Mesenchymal stem cell (in vitro differentiated cells and primary cell): Measurements from ENCODE around the gene NGB.

ENCODE experiments used
- DNase-seq: peaks from one replicate; pipeline ENCODE4 v3.0.0-alpha.2; 2013
- H2AFZ ChIP-seq: one replicate; pipeline ENCODE4 v1.6.1; 2013; ENCODE audit warnings: low read depth, mild to moderate bottlenecking, control low read depth, inconsistent platforms, low read length, moderate library complexity
- H2AK5ac ChIP-seq: 2 replicates; pipeline ENCODE4 v1.6.1; 2013; ENCODE audit warnings: low read length, moderate library complexity, mild to moderate bottlenecking, inconsistent platforms; ENCODE audit not compliant: severe bottlenecking
- H2BK120ac ChIP-seq: one replicate; pipeline ENCODE4 v1.6.1; 2013; ENCODE audit warnings: low read depth, mild to moderate bottlenecking, inconsistent platforms, low read length, moderate library complexity
- H2BK12ac ChIP-seq, 2 experiments: one replicate each; pipeline ENCODE4 v1.6.1; 2013; ENCODE audit warnings: inconsistent platforms in 2 of 2, low read length in 2 of 2, mild to moderate bottlenecking in 2 of 2, moderate library complexity in 2 of 2, control low read depth in 1 of 2
- H2BK15ac ChIP-seq: one replicate; pipeline ENCODE4 v1.6.1; 2013; ENCODE audit warnings: mild to moderate bottlenecking, low read depth, inconsistent platforms; ENCODE audit not compliant: poor library complexity, severe bottlenecking
- H2BK5ac ChIP-seq: 2 replicates; pipeline ENCODE4 v1.6.1; 2013; ENCODE audit warnings: low read depth, mild to moderate bottlenecking, low read length, control low read depth, inconsistent platforms; ENCODE audit not compliant: poor library complexity, severe bottlenecking
- H3K14ac ChIP-seq, 2 experiments: one replicate each; pipeline ENCODE4 v1.6.1; 2013; ENCODE audit warnings: inconsistent platforms in 2 of 2, low read length in 2 of 2, control low read depth in 1 of 2, mild to moderate bottlenecking in 1 of 2, moderate library complexity in 1 of 2
- H3K18ac ChIP-seq, 2 experiments: one replicate each; pipeline ENCODE4 v1.6.1; 2013; ENCODE audit warnings: inconsistent platforms in 2 of 2, low read length in 2 of 2, control low read depth in 1 of 2, low read depth in 1 of 2, mild to moderate bottlenecking in 1 of 2
- H3K23ac ChIP-seq, 2 experiments: one replicate each; pipeline ENCODE4 v1.6.1; 2013; ENCODE audit warnings: inconsistent platforms in 2 of 2, low read length in 2 of 2, mild to moderate bottlenecking in 2 of 2, moderate library complexity in 2 of 2, control low read depth in 1 of 2
- H3K27ac ChIP-seq: 2 replicates; pipeline ENCODE4 v1.5.1; 2013; ENCODE audit warnings: mild to moderate bottlenecking, moderate library complexity, low read length, control low read depth, inconsistent platforms; ENCODE audit not compliant: poor library complexity, severe bottlenecking
- H3K27me3 ChIP-seq, 2 experiments: 2 replicates each; pipeline versions ENCODE4 v1.6.1 to v1.7.0; 2013; ENCODE audit warnings: low read length in 2 of 2, mild to moderate bottlenecking in 2 of 2, moderate library complexity in 2 of 2, control low read depth in 1 of 2, inconsistent platforms in 1 of 2; ENCODE audit not compliant: control insufficient read depth in 1 of 2, insufficient read depth in 1 of 2
- H3K36me3 ChIP-seq, 2 experiments: 2 replicates each; pipeline versions ENCODE4 v1.6.1 to v1.7.0; 2013; ENCODE audit warnings: low read length in 2 of 2, control low read depth in 1 of 2, inconsistent platforms in 1 of 2, low read depth in 1 of 2, mild to moderate bottlenecking in 1 of 2; ENCODE audit not compliant: insufficient read depth in 2 of 2, control insufficient read depth in 1 of 2
- H3K4ac ChIP-seq, 2 experiments: one replicate each; pipeline ENCODE4 v1.6.1; 2013; ENCODE audit warnings: inconsistent platforms in 2 of 2, low read length in 2 of 2, mild to moderate bottlenecking in 2 of 2, moderate library complexity in 2 of 2, control low read depth in 1 of 2, low read depth in 1 of 2
- H3K4me1 ChIP-seq: 2 replicates; pipeline ENCODE4 v1.6.1; 2013; ENCODE audit warnings: low read depth, low read length, control low read depth; ENCODE audit not compliant: control insufficient read depth, insufficient read depth
- H3K4me2 ChIP-seq: 2 replicates; pipeline ENCODE4 v1.6.1; 2013; ENCODE audit warnings: low read length, mild to moderate bottlenecking, inconsistent platforms; ENCODE audit not compliant: poor library complexity, severe bottlenecking
- H3K4me3 ChIP-seq, 2 experiments: 2 replicates each; pipeline versions ENCODE4 v1.5.1 to v1.7.0; 2013; ENCODE audit warnings: low read length in 2 of 2, mild to moderate bottlenecking in 2 of 2, control low read depth in 1 of 2, low read depth in 1 of 2; ENCODE audit not compliant: insufficient read depth in 1 of 2
- H3K79me1 ChIP-seq: replicated peaks from 2 replicates; pipeline ENCODE4 v1.6.1; 2013; ENCODE audit warnings: mild to moderate bottlenecking, control low read depth, low read length, inconsistent platforms; ENCODE audit not compliant: poor library complexity, severe bottlenecking
- H3K9ac ChIP-seq: 2 replicates; pipeline ENCODE4 v1.7.0; 2013; ENCODE audit warnings: mild to moderate bottlenecking, low read length, moderate library complexity
- H3K9me3 ChIP-seq: 2 replicates; pipeline ENCODE4 v1.7.0; 2013; ENCODE audit warnings: mild to moderate bottlenecking, low read length; ENCODE audit not compliant: control insufficient read depth
- H4K8ac ChIP-seq: one replicate; pipeline ENCODE4 v1.6.1; 2013; ENCODE audit warnings: inconsistent platforms, mild to moderate bottlenecking, low read length, moderate library complexity
- H4K91ac ChIP-seq: one replicate; pipeline ENCODE4 v1.6.1; 2013; ENCODE audit warnings: mild to moderate bottlenecking, low read length, inconsistent platforms
- WGBS: methylation state at CpG from one replicate; pipeline ENCODE4 v1.1.7; 2013; ENCODE audit warnings: mixed read lengths; 5-methylcytosine and 5-hydroxymethylcytosine counted together

The NGB gene

DNA sequence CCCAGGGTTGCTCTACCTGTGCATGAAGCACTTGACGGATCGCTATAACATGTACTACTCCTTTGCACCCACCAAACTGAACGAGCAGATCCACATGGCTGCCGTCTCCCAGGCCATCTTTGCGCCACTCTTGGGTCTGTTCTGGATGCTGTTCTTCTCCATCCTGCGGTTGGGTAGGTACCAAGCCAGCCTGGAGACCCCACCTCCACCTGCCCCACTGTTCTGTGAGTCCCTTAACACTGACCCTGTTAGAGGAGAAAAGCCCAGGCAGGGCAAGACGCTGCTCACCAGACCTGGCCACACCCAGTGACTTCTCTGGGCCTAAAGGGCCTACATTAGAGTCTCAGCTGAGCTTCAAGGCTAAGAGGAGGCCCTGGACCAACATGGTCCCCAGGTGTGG is 21.7 kb downstream of the NGB start:
- H3K79me1 ChIP-seq, result no peaks in the 10 kb centered on the region
- no peak for DNase-seq
- 87% methylated on average over 7 of the region's 7 CpGs for whole genome bisulfite sequencing
- no peaks in the 10 kb centered on the region for H3K4me1 ChIP-seq
- no peak overlapping the region for H4K91ac ChIP-seq
- no peaks in the 10 kb centered on the region for H3K36me3 ChIP-seq
- no peak overlapping the region for H3K14ac ChIP-seq
- no peak overlapping the region for H2BK15ac ChIP-seq
- no peak overlapping the region for H3K23ac ChIP-seq
- no peak overlapping the region for H4K8ac ChIP-seq
- H3K9ac ChIP-seq, result no peak overlapping the region
- H2AFZ ChIP-seq, result no peak overlapping the region
- no peak overlapping the region for H2BK12ac ChIP-seq
- H2BK5ac ChIP-seq, result no peak overlapping the region
- H3K4me3 ChIP-seq, result no peak overlapping the region
- no peak overlapping the region for H2BK120ac ChIP-seq
- H3K18ac ChIP-seq, result no peak overlapping the region
- no peaks in the 10 kb centered on the region for H3K9me3 ChIP-seq
- no peak overlapping the region for H3K4me2 ChIP-seq
- peaks cover 17 to 32% of the 10 kb centered on the region in 2 experiments for H3K27me3 ChIP-seq
- no peak overlapping the region for H3K27ac ChIP-seq
- H2AK5ac ChIP-seq, result no peak overlapping the region
- H3K4ac ChIP-seq, result no peak overlapping the region

- H3K14ac ChIP-seq, result no peak overlapping the region
- no peak for DNase-seq
- 76% methylated on average over 7 of the region's 7 CpGs for WGBS
- H2AK5ac ChIP-seq, result no peak overlapping the region
- H3K9me3 ChIP-seq, result no peaks in the 10 kb centered on the region
- no peak overlapping the region for H4K8ac ChIP-seq
- H3K27ac ChIP-seq, result no peak overlapping the region
- no peak overlapping the region for H2BK12ac ChIP-seq
- peaks cover 17 to 27% of the 10 kb centered on the region in 2 experiments for H3K27me3 ChIP-seq
- no peak overlapping the region for H4K91ac ChIP-seq
- no peak overlapping the region for H2BK120ac ChIP-seq
- H2AFZ ChIP-seq, result no peak overlapping the region
- H3K4ac ChIP-seq, result no peak overlapping the region
- no peaks in the 10 kb centered on the region for H3K79me1 ChIP-seq
- no peak overlapping the region for H3K23ac ChIP-seq
- H2BK15ac ChIP-seq, result no peak overlapping the region
- no peaks in the 10 kb centered on the region for H3K4me1 ChIP-seq
- no peak overlapping the region for H3K9ac ChIP-seq
- H2BK5ac ChIP-seq, result no peak overlapping the region
- no peak overlapping the region for H3K4me3 ChIP-seq
- H3K4me2 ChIP-seq, result no peak overlapping the region
- no peaks in the 10 kb centered on the region for H3K36me3 ChIP-seq
- no peak overlapping the region for H3K18ac ChIP-seq
These were observed 22.3 kb downstream of the NGB start for GRCh38 chr14:77248666-77249065.

DNA sequence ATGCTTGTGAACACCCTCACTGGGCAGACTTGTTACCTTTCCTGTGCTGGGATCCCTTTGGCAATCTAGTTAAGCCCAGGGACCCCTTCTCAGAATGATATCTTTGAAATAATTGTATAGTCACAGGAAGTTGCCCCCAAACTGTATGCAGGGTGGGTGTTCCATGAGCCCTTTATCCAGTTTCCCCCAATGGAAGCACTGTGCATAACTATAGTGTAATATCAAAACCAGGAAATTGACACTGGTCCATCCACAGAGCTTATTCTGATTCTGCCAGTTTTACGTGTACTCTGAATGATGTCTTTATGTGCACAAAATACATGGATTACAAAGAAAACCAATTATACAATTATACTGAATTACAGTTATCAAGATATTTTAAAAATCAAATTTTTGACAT is 24.2 kb downstream of the NGB start:
- no CpG with 5 or more reads among the region's 1 CpG for WGBS
- no peaks in the 10 kb centered on the region for H3K4me1 ChIP-seq
- H3K36me3 ChIP-seq, result no peaks in the 10 kb centered on the region
- no peak overlapping the region for H3K23ac ChIP-seq
- H2AK5ac ChIP-seq, result no peak overlapping the region
- no peak overlapping the region for H2AFZ ChIP-seq
- no peak overlapping the region for H4K8ac ChIP-seq
- no peak overlapping the region for H3K27ac ChIP-seq
- no peak overlapping the region for H3K9ac ChIP-seq
- no peak overlapping the region for H2BK5ac ChIP-seq
- H3K4me3 ChIP-seq, result no peak overlapping the region
- peaks cover 7 to 19% of the 10 kb centered on the region in 2 experiments for H3K27me3 ChIP-seq
- no peak for DNase-seq
- no peak overlapping the region for H2BK12ac ChIP-seq
- no peak overlapping the region for H3K4me2 ChIP-seq
- H2BK15ac ChIP-seq, result no peak overlapping the region
- H3K9me3 ChIP-seq, result no peaks in the 10 kb centered on the region
- H2BK120ac ChIP-seq, result no peak overlapping the region
- H3K4ac ChIP-seq, result no peak overlapping the region
- no peak overlapping the region for H3K18ac ChIP-seq
- no peaks in the 10 kb centered on the region for H3K79me1 ChIP-seq
- H4K91ac ChIP-seq, result no peak overlapping the region
- no peak overlapping the region for H3K14ac ChIP-seq

DNA sequence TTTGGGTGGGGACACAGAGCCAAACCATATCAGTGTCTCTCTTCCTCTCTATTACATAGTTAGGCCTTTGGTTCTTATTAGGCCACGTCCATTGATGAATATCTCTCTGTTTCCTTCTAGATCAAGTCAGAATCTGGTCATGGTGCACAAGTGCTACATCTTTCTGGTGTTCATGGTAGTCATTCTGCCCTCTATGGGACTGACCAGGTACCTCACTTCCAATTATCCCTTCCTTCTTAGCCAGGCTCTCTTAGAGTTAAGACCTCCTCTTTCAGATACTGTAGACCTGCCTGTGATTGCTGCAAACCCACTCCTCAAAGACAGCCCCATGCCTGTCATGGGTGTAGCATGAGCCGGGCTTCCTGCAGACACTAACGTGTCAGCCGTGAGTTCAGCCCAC is 25.2 kb downstream of the NGB start:
- H2BK120ac ChIP-seq, result no peak overlapping the region
- WGBS, result 72% methylated on average over 4 of the region's 4 CpGs
- H3K79me1 ChIP-seq, result no peaks in the 10 kb centered on the region
- no peak overlapping the region for H2BK5ac ChIP-seq
- no peak overlapping the region for H3K14ac ChIP-seq
- no peak overlapping the region for H4K91ac ChIP-seq
- H3K4ac ChIP-seq, result no peak overlapping the region
- no peak overlapping the region for H2BK12ac ChIP-seq
- no peaks in the 10 kb centered on the region for H3K9me3 ChIP-seq
- no peak for DNase-seq
- H3K4me3 ChIP-seq, result no peak overlapping the region
- no peak overlapping the region for H3K27ac ChIP-seq
- H3K4me2 ChIP-seq, result no peak overlapping the region
- no peak overlapping the region for H2AFZ ChIP-seq
- H3K18ac ChIP-seq, result no peak overlapping the region
- H2AK5ac ChIP-seq, result no peak overlapping the region
- peaks cover 4 to 13% of the 10 kb centered on the region in 2 experiments for H3K27me3 ChIP-seq
- H3K23ac ChIP-seq, result no peak overlapping the region
- no peaks in the 10 kb centered on the region for H3K4me1 ChIP-seq
- H4K8ac ChIP-seq, result no peak overlapping the region
- H3K9ac ChIP-seq, result no peak overlapping the region
- H3K36me3 ChIP-seq, result no peaks in the 10 kb centered on the region
- H2BK15ac ChIP-seq, result no peak overlapping the region
